GM12878 (cell line): Measurements from ENCODE around the gene RRAGB. TPM values are rescaled to one million over a fixed set of nuclear protein-coding genes. Genes with fewer than 3 reads are reported as not detected.
A peak's percentile ranks its signal among the peaks of the same experiment; 100 is the strongest.

Experiments used
- CEBPB ChIP-seq, 2 experiments: fragments of 150-350 bp in 1 of 2; IDR thresholded peaks; 2 replicates each; pipeline ENCODE4 v1.6.1; 2012 to 2014; ENCODE audit warnings: low read depth in 2 of 2, low read length in 2 of 2, borderline replicate concordance in 1 of 2, inconsistent platforms in 1 of 2
- CTCF ChIP-seq, 3 experiments: IDR thresholded peaks in 2 of 3; conservative IDR thresholded peaks in 1 of 3; 2 replicates each; pipeline ENCODE4 v1.5.1; 2011; ENCODE audit warnings: low read depth in 3 of 3, low read length in 3 of 3, mild to moderate bottlenecking in 3 of 3, control low read depth in 2 of 3, moderate library complexity in 2 of 3, inconsistent platforms in 1 of 3, mixed read lengths in 1 of 3; ENCODE audit not compliant: control insufficient read depth in 2 of 3, insufficient read depth in 1 of 3; ENCODE audit errors: extremely low read depth in 1 of 3
- DPF2 ChIP-seq: fragments of 450-650 bp; IDR thresholded peaks from 2 replicates; pipeline ENCODE4 v1.6.1; 2017; ENCODE audit warnings: mild to moderate bottlenecking
- FOXM1 ChIP-seq: IDR thresholded peaks from 2 replicates; pipeline ENCODE4 v1.6.1; 2012; ENCODE audit warnings: low read depth, mild to moderate bottlenecking, inconsistent platforms, low read length, moderate library complexity
- KAT2A ChIP-seq: conservative IDR thresholded peaks from 2 replicates; pipeline ENCODE4 v1.6.1; 2011; ENCODE audit warnings: low read depth, low read length; ENCODE audit not compliant: control insufficient read depth
- LARP7 ChIP-seq: fragments of 450-650 bp; IDR thresholded peaks from 2 replicates; pipeline ENCODE4 v1.6.1; 2017; ENCODE audit warnings: mild to moderate bottlenecking
- NBN ChIP-seq: fragments of 450-650 bp; IDR thresholded peaks from 2 replicates; pipeline ENCODE4 v1.6.1; 2016
- NFIC ChIP-seq: IDR thresholded peaks from 2 replicates; pipeline ENCODE4 v1.6.1; 2012; ENCODE audit warnings: low read depth, mild to moderate bottlenecking, inconsistent platforms, low read length, moderate library complexity
- PBX3 ChIP-seq: IDR thresholded peaks from 2 replicates; pipeline ENCODE4 v1.6.1; 2011; ENCODE audit warnings: mild to moderate bottlenecking, low read depth, low read length, moderate library complexity; ENCODE audit not compliant: insufficient replicate concordance
- POLR2A ChIP-seq: IDR thresholded peaks from 2 replicates; pipeline ENCODE4 v1.6.1; 2011; ENCODE audit warnings: low read depth, mild to moderate bottlenecking, low read length
- POLR2AphosphoS2 ChIP-seq: IDR thresholded peaks from 2 replicates; pipeline ENCODE4 v1.6.1; 2011; ENCODE audit warnings: low read depth, mild to moderate bottlenecking, low read length, improper control_type of control experiment, moderate library complexity
- RAD51 ChIP-seq: fragments of 450-650 bp; IDR thresholded peaks from 2 replicates; pipeline ENCODE4 v1.6.1; 2016; ENCODE audit warnings: moderate library complexity, mild to moderate bottlenecking, inconsistent platforms
- SKIL ChIP-seq: fragments of 450-650 bp; IDR thresholded peaks from 2 replicates; pipeline ENCODE4 v1.6.1; 2017; ENCODE audit warnings: mild to moderate bottlenecking, low read depth, inconsistent platforms; ENCODE audit not compliant: poor library complexity, severe bottlenecking
- SP1 ChIP-seq: IDR thresholded peaks from one replicate; pipeline ENCODE4 v1.6.1; 2011; ENCODE audit warnings: low read depth, low read length
- TCF12 ChIP-seq: IDR thresholded peaks from 2 replicates; pipeline ENCODE4 v1.6.1; 2011; ENCODE audit warnings: low read depth, mild to moderate bottlenecking, low read length
- USF2 ChIP-seq: IDR thresholded peaks from 2 replicates; pipeline ENCODE4 v1.6.1; 2011; ENCODE audit warnings: low read depth, low read length, improper control_type of control experiment, borderline replicate concordance
- WRNIP1 ChIP-seq: IDR thresholded peaks from 2 replicates; pipeline ENCODE4 v1.6.1; 2011; ENCODE audit warnings: low read depth, low read length, improper control_type of control experiment, borderline replicate concordance
- ZBTB40 ChIP-seq: fragments of 450-650 bp; IDR thresholded peaks from 2 replicates; pipeline ENCODE4 v1.6.1; 2016; ENCODE audit warnings: mild to moderate bottlenecking, moderate library complexity, borderline replicate concordance
- polyA plus RNA-seq, 11 experiments: library from polyadenylated mRNA; depleted of rRNA in 4 of 11; unstranded in 6 of 11; stranded (reverse) in 5 of 11; fragments of >200 nt; fragmentation: Nextera tagmentation in 4 of 11; fragmentation: Illumina TruSeq in 1 of 11; extraction: Ambion mirVana in 4 of 11; extraction: Trizol in 1 of 11; gene quantifications; 1 replicate in 1 of 11; 2 replicates in 10 of 11; pipeline versions ENCODE4 v1.2.1 to v1.2.3, GENCODE V29; 2011 to 2016; ENCODE audit warnings: inconsistent platforms in 2 of 11, missing spikeins in 2 of 11, low read depth in 1 of 11
- total RNA-seq, 4 experiments: library from RNA; depleted of rRNA in 3 of 4; stranded (reverse); fragments of >200 nt in 3 of 4; fragmentation: Illumina TruSeq in 1 of 4; extraction: Trizol in 1 of 4; gene quantifications; 2 replicates each; pipeline versions ENCODE4 v1.2.1 to v1.2.3, GENCODE V29; 2013 to 2021

RRAGB gene
- total and polyA plus RNA-seq, 10 of the 15 experiments (the other 5 are each of a cell fraction or from before 2014, with no cell fraction given): 8.2 to 30.8 (median 12.0) TPM

GRCh38 chrX:55717521-55718497 is at the start of gene RRAGB (continued):
- peak; percentile 99 for TF ChIP-seq RAD51
- TF ChIP-seq SP1: peak; percentile 35
- peak; percentile 80 for TF ChIP-seq POLR2A
- TF ChIP-seq WRNIP1: no peak
- TF ChIP-seq POLR2AphosphoS2: no peak
- TF ChIP-seq DPF2: no peak
- TF ChIP-seq SKIL: peak; percentile 39
- peak in 1 of 2 experiments; percentile 67; a peak in 2 of 4 replicates for TF ChIP-seq CEBPB (IDR thresholded peaks at IDR 0.05; ENCODE audit: borderline replicate concordance in 1 of 2, low read depth in 2 of 2, low read length in 2 of 2)
- peak; percentile 42 to 65 (median 52); a peak in 5 of 6 replicates for TF ChIP-seq CTCF (IDR thresholded peaks at IDR 0.05 in 2 of 3, conservative IDR thresholded peaks at IDR 0.05 in 1 of 3; ENCODE audit: control insufficient read depth in 2 of 3, extremely low read depth in 1 of 3, insufficient read depth in 1 of 3, low read depth in 3 of 3, low read length in 3 of 3)
- TF ChIP-seq LARP7: peak; percentile 58; the same call in 1 of the 2 replicates
- peak; percentile 42; the same call in 1 of the 2 replicates for TF ChIP-seq NFIC
- 0 out of 2 replicates have a peak, but pooled peaks have one; percentile 32 for TF ChIP-seq ZBTB40
- TF ChIP-seq KAT2A: no peak
- peak; percentile 65 for TF ChIP-seq PBX3
- TF ChIP-seq FOXM1: no peak
- no peak for TF ChIP-seq TCF12
- 0 out of 2 replicates have a peak, but pooled peaks have one; percentile 58 for TF ChIP-seq NBN
- TF ChIP-seq USF2: peak; percentile 95
